DOHH2 (cell line): ENCODE data around the gene SLC25A10.

ENCODE experiments used
- H3F3A ChIP-seq: fragments of 200-600 bp; sonication (generic), shearing (Covaris generic); 2 replicates; pipeline ENCODE4 v1.6.0; 2016; ENCODE audit warnings: antibody characterized with exemption, mild to moderate bottlenecking; ENCODE audit not compliant: control insufficient read depth, insufficient read depth
- H3K27ac ChIP-seq: fragments of 200-600 bp; sonication (generic); 2 replicates; pipeline ENCODE4 v1.5.1; 2014; ENCODE audit warnings: low read depth, mild to moderate bottlenecking, low read length, moderate library complexity
- H3K27me3 ChIP-seq: fragments of 200-600 bp; sonication (generic); 2 replicates; pipeline ENCODE4 v1.6.1; 2014; ENCODE audit warnings: mild to moderate bottlenecking, low read length, mixed read lengths; ENCODE audit not compliant: control insufficient read depth
- H3K36me3 ChIP-seq: fragments of 200-600 bp; sonication (generic); 2 replicates; pipeline ENCODE4 v1.6.1; 2014; ENCODE audit warnings: mild to moderate bottlenecking, low read length, moderate library complexity, mixed read lengths; ENCODE audit not compliant: control insufficient read depth
- H3K4me1 ChIP-seq: fragments of 200-600 bp; sonication (generic); 2 replicates; pipeline ENCODE4 v1.6.1; 2014; ENCODE audit warnings: mild to moderate bottlenecking, low read length, mixed read lengths; ENCODE audit not compliant: control insufficient read depth
- H3K4me2 ChIP-seq: fragments of 200-600 bp; sonication (generic); 2 replicates; pipeline ENCODE4 v1.6.0; 2014; ENCODE audit warnings: mild to moderate bottlenecking, low read length, moderate library complexity
- H3K4me3 ChIP-seq: fragments of 200-600 bp; sonication (generic); 2 replicates; pipeline ENCODE4 v1.5.1; 2014; ENCODE audit warnings: mild to moderate bottlenecking, low read length, mixed read lengths
- H3K79me2 ChIP-seq: fragments of 200-600 bp; sonication (generic); 2 replicates; pipeline ENCODE4 v1.6.1; 2014; ENCODE audit warnings: mild to moderate bottlenecking, low read length, mixed read lengths; ENCODE audit not compliant: control insufficient read depth
- H3K9me2 ChIP-seq: fragments of 200-600 bp; sonication (generic); replicated peaks from 2 replicates; pipeline ENCODE4 v1.6.1; 2014; ENCODE audit warnings: mild to moderate bottlenecking, low read length, mixed read lengths; ENCODE audit not compliant: control insufficient read depth
- H3K9me3 ChIP-seq: fragments of 200-600 bp; sonication (generic); 2 replicates; pipeline ENCODE4 v1.6.1; 2014; ENCODE audit warnings: antibody characterized with exemption, low read length, mixed read lengths; ENCODE audit not compliant: control insufficient read depth, insufficient read depth
- H4K20me1 ChIP-seq: fragments of 200-600 bp; sonication (generic); 2 replicates; pipeline ENCODE4 v1.6.0; 2014; ENCODE audit warnings: low read depth, mild to moderate bottlenecking, antibody characterized with exemption, low read length, moderate library complexity; ENCODE audit not compliant: control insufficient read depth, insufficient read depth
- EZH2phosphoT487 ChIP-seq: fragments of 200-600 bp; sonication (generic); IDR thresholded peaks from 2 replicates; pipeline ENCODE4 v1.6.1; 2017; ENCODE audit warnings: borderline replicate concordance, mild to moderate bottlenecking, antibody characterized with exemption, low read length, moderate library complexity, mixed read lengths
- TF ChIP-seq, protein P1 (sequence below): fragments of 200-600 bp; sonication (generic); IDR thresholded peaks from one replicate; pipeline ENCODE4 v1.5.1; 2014; ENCODE audit warnings: antibody characterized with exemption, mild to moderate bottlenecking, low read depth, low read length; ENCODE audit not compliant: poor library complexity, severe bottlenecking

Gene SLC25A10

DNA sequence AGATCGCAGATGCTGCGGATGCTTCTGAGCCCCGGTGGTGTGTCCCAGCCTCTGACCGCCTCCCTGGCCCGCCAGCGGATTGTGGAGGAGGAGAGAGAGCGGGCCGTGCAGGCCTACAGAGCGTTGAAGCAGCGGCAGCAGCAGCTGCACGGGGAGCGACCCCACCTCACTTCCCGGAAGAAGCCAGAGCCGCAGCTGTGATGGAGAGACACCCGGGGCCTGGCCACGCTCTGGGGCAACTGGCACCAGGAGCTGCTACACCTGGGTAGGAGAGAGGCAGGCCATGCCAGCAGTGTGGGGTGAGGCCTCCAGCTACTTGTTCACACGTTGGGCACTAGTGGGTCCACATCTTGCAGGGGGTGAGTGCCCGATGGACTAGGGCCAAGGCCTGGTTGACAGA, 39.6 kb upstream of the SLC25A10 start:
- H3K4me2 ChIP-seq: no peak overlapping the region
- peaks cover 79% of the 10 kb centered on the region for H3K36me3 ChIP-seq
- H3K4me3 ChIP-seq: no peak overlapping the region
- H4K20me1 ChIP-seq: 0 out of 2 replicates have a peak, but pooled peaks cover 3% of the 10 kb centered on the region
- H3K79me2 ChIP-seq: peaks cover 35% of the 10 kb centered on the region
- no peaks in the 10 kb centered on the region for H3K9me3 ChIP-seq
- no peak overlapping the region for H3K27ac ChIP-seq
- no peak for TF ChIP-seq EZH2phosphoT487
- TF ChIP-seq, protein P1, sequence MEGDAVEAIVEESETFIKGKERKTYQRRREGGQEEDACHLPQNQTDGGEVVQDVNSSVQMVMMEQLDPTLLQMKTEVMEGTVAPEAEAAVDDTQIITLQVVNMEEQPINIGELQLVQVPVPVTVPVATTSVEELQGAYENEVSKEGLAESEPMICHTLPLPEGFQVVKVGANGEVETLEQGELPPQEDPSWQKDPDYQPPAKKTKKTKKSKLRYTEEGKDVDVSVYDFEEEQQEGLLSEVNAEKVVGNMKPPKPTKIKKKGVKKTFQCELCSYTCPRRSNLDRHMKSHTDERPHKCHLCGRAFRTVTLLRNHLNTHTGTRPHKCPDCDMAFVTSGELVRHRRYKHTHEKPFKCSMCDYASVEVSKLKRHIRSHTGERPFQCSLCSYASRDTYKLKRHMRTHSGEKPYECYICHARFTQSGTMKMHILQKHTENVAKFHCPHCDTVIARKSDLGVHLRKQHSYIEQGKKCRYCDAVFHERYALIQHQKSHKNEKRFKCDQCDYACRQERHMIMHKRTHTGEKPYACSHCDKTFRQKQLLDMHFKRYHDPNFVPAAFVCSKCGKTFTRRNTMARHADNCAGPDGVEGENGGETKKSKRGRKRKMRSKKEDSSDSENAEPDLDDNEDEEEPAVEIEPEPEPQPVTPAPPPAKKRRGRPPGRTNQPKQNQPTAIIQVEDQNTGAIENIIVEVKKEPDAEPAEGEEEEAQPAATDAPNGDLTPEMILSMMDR: no peak
- peaks cover 9% of the 10 kb centered on the region for H3F3A ChIP-seq
- no peaks in the 10 kb centered on the region for H3K9me2 ChIP-seq
- no peaks in the 10 kb centered on the region for H3K27me3 ChIP-seq
- peaks cover 11% of the 10 kb centered on the region for H3K4me1 ChIP-seq

- Histone ChIP-seq H3K4me2 (no peak overlapping the region), H3K27ac (no peak overlapping the region), H3K36me3 (peaks cover 74% of the 10 kb centered on the region), H3K9me2 (no peaks in the 10 kb centered on the region), H3K4me3 (no peak overlapping the region), H3K9me3 (no peaks in the 10 kb centered on the region), H3K4me1 (peaks cover 6% of the 10 kb centered on the region), H4K20me1 (0 out of 2 replicates have a peak, but pooled peaks cover 3% of the 10 kb centered on the region), H3F3A (peaks cover 9% of the 10 kb centered on the region), H3K27me3 (no peaks in the 10 kb centered on the region), H3K79me2 (peaks cover 30% of the 10 kb centered on the region)
- TF ChIP-seq, protein P1: no peak
- TF ChIP-seq EZH2phosphoT487: no peak
Observed at GRCh38 chr17:81672954-81673353, 39.1 kb upstream of the SLC25A10 start.

DNA sequence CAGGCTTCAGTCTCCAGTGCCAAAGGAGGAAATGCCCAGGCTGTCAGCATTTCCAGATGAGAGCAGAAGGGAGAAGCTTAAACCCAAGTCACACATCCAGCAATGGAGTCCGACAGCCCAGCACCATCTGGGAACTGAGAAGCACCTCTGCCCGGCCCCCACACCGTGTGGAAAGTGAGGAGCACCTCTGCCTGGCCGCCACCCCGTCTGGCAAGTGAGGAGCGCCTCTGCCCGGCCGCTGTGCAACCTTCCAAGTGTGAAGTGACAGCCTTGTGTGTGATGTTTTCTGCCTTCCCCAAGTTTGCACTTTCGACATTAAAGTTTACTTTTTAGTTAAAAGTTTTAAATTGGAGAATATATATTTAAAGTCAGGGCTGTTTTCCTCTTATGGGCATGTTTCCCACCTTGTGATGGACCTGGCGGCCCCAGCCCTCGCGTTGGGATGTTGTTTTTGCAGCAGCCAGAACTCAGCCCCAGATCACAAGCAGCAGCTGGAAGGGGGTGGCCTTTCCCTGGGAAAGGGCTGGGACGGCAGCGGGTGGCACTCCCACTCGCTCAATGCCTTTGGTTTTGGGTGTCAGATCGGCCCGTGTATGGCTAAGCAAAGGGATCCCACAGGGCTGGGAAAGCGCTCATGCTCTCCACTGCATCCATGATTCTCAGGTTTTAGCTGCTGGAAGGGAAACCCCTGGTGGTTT, 38.4 kb upstream of the SLC25A10 start:
- H3K4me3 ChIP-seq: no peak overlapping the region
- no peak overlapping the region for H3K27ac ChIP-seq
- 0 out of 2 replicates have a peak, but pooled peaks cover 3% of the 10 kb centered on the region for H4K20me1 ChIP-seq
- no peak for TF ChIP-seq EZH2phosphoT487
- TF ChIP-seq, protein P1: no peak
- H3F3A ChIP-seq: peaks cover 9% of the 10 kb centered on the region
- H3K4me1 ChIP-seq: no peaks in the 10 kb centered on the region
- peaks cover 67% of the 10 kb centered on the region for H3K36me3 ChIP-seq
- no peaks in the 10 kb centered on the region for H3K27me3 ChIP-seq
- H3K9me3 ChIP-seq: no peaks in the 10 kb centered on the region
- H3K4me2 ChIP-seq: no peak overlapping the region
- peaks cover 23% of the 10 kb centered on the region for H3K79me2 ChIP-seq
- H3K9me2 ChIP-seq: no peaks in the 10 kb centered on the region
